Activated effector memory CD4-positive, alpha-beta T cell treated with Interleukin-2 at 50 U/mL for 16 hours (primary cell): Measurements from ENCODE around the gene COL5A2.

Source experiments
- DNase-seq: peaks from one replicate; pipeline ENCODE4 v3.0.0-alpha.2; 2020

The COL5A2 gene

DNA sequence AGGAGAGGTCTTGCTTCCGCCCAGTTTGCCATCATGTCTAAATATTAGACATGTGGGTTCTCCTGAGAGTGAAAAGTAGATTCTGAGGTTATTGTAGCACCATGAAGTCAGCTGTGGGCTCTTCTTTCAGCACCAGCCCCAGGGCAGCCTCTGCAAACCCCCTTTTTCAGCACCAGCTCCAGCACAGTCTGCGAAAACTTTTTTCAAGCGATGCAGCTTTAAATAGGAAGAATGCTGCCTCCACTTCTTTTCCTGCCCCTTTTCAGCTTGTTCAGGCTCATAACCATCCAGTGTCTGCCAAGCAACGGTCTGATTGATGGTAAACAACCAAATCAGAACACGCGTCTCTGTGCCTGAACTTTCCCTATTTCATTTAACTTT lies at the start of gene COL5A2:
TSS of gene COL5A2 (minus strand) at position 192 of the 381 bp plus-strand sequence. CDS start at position 35, 157 bp downstream.
- no peak for DNase-seq

DNA sequence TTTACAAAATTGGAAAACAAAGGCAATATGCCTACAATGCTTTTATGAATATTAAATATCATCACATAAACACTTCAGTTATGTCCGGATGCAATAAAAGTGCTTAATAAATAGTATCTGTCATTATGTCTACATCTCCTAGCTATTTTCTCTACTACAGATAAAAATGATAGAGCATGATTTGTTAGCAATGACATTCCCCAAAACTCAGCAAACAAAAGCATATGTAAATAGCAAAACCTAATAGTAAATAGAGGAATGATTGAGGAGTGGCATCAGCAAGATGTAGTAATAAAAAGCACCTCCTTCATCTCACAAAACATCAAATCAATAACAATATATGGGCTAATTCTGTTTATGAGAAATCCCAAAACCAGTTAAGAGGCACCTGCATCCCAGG lies 46.5 kb upstream of the COL5A2 start:
- no peak for DNase-seq

DNA sequence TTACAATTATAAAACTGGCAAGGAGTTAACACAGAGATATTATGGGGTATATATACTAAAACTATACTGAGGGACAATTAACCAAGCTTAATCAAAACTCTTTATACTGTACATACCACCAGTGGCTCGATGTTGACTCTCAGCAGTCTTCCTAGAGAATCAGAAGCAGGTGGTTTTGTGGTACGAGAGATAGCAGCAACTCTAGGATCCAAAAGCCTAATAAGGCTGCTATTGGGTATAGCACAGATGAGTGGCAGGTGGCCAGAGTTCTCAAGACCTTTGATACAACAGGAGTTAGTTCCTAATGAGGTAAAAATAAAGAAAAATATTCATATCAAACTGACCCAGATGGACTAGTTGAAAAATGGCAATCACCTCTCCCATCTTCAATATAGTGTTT lies 45.5 kb upstream of the COL5A2 start:
- DNase-seq, result no peak

DNA sequence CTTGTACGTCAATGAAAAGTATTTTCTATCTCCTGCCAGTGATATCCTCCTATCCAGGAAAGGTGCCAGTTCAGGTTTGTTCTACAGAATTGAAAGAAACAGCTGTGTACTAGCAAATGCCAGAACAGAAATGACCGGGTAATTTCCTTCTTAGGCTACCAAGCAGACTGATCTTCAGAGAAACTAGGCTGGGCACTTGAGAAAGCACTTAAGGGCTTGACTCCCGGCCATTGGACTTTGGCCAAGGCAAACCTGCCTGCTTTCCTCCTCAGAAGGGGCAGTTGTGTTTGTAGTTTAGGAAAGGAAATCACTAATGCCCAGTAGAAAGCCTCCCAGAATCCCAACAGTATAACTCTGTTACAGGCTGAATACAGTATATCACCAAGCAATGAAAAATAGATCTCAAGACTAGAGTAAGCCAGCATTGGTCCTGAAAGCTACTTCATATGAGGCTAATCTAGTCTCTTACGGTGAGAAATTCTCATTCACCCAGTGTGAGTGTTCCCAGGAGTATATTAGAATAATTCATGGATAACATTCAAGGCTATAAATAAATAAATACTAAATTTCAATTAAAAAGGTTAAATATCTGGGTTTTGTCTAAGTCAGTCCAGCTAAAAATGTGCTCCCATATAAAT lies 43.0 kb upstream of the COL5A2 start:
- DNase-seq, result no peak

DNA sequence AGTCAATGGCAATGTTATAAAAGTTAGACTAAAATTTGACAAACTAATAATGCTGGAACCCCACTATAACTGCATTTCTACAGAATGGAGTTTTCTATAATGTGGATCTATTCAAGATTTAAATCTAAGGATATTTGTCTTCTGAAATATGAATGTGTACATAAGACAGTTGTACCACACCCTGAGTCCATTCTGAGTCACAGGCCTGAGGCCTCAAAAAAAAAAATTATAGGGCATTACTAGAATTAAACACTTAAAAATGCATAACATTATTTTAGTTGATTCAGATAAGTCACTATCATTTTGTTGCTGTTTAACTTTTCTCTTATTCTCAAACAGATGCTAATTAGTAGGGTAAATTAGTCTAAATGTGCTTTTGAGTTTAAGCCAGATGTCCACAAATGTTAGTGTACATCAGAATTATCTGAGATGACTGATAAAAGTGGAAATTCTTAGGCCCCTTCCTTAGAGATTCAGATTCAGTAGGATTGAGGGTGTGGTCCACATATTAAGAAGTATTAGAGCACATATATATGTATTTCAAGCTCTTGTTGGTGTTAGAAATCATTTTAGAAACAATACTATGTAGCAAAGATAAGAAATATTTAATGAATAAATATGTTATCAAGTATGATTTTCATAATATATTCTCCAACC lies 42.4 kb upstream of the COL5A2 start:
- DNase-seq, result no peak

DNA sequence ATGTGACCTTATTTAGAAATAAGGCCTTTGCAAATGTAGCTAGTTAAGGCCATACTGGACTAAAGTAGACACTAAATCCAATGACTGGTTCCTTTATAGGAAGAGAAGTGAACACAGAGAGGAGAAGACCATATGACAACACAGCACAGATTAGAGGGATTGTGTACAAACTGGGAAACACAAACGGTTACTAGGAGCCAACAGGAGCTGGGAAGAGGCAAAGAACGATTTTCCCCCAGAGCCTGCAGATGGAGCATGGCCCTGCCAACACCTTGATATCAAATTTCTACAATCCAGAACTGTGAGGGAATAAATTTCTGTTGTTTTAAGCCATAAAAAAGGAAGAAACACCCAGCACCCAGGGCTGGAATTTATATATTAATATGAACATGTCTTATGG lies 38.7 kb upstream of the COL5A2 start:
- DNase-seq, result no peak

DNA sequence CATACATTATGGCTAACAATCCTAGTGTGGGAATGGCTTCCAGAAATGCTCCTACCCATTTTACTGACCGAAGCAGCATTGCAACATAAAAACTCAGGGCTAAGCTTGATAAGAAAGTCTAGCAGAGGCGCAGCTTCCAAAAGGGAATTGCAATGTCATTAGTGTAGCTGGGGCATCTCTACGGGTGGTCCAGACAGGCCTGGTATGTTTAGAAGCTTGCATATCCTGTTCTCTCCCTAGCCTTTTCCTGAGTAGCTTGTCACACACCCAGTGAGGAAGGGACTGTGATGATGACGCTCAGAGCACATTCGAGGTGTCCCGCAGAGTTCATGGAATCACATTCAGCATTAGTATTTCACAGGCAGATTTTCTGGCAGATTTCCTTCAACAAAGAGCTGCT lies 38.0 kb upstream of the COL5A2 start:
- DNase-seq, result no peak

DNA sequence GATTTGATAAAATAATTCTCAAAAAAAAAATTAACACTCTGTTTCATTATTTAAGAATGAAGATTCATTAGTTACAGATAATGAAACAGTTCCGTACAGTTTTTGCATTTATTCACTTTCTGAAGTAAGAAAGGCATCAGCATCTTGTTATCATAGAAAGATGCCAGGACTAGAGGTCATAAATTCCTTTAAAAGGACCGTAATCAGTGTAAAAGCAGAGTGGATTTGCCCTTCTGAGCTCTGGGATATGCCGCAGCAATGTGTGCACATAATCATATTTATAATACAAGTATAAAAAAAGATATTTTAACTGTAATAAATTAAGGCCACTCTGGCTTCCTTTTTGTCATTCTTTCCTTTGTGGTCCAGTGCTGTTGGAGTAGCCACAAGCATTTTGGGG lies 37.5 kb upstream of the COL5A2 start:
- DNase-seq, result no peak

DNA sequence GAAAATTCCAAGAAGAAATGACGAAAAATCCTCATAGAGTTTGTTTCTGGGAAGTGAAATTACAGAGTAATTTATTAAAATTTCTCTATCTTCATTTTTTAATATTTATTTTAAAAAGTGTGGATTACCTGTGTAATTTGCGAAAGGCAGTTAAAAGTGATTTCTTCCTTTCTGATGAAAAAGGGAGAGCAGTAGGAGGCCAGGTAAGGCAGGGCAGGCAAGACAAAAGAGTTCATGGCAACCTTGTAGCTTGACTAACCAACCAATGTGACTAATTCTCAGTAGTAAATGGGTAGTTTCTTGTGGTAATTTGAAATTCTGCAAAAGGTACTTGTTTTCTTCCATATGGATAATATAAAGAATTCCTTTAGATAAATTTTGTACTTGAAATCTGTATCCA lies 34.9 kb upstream of the COL5A2 start:
- no peak for DNase-seq

DNA sequence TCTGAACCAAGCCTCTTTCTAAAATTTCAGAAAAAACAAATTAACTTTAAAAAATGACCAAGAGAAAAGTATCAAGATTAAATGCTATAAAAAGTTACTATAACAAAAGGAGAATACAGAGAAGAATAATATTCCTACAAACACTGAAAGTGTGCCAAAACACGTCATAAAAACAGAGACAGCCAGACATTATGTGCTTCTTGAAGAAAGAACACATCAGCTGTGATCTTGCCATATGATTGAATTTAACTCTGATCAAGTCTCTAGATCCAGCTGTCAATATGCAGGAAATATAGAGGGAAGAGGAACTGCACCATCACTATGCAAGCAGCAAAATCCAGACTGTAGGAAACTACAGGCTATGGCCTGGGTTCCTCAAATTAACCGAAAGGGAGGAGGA lies 33.7 kb upstream of the COL5A2 start:
- no peak for DNase-seq

DNA sequence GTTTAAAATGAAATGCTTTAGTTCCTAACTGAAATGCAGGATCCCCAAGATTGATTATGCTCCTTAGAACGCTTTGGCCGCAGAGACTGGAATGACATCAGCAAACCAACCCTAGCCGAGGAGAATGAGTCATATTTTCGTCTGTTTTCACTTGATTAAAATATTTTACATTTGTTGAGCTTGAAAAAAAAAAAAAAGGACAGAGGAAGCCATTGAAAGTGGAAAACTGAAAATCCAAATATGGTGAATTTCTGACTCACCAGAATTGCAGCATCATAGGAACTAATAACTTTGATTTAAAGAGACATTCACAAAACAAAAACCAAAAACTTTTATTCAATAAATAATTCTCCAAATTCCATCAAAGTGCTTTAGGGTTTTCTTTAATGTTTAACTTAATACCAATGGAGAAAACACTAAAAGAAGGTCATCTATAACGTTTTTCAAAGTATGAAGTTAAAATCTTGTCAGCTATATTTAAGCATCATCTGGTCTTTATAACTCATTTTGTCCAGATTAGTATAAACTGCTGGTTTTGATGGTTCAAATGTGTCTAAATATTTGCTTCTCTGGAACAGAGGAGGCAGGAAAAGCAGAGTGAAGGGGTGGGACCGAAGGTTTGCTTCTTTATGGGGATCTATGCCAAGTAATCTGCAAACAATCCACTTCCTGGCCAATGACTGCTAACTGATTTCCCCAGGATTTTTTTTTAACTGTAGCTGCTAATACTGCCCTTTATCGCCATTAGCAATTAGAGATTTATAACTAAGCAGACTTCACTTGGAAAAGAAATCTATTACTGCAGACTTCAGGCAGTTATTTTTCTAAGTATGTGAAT lies 30.9 kb upstream of the COL5A2 start:
- DNase-seq, result no peak

DNA sequence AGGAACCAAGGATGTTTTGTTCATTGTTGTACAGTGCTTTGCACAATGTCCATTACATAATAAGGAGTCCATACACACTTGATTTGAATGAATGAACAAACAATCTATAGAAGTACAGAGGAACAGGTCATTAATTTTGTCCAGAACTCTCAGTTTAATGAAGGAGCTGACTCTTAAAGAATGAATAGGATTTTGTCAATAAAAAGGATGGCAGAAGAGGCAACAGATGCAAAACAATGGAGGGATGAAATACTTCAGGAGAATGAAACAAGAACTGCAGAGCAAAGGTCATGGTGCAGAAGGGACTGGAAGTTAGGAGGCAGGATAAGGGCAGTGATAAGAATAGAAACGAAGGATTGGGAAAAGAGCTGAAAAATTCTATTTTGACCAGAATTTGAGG lies 28.7 kb upstream of the COL5A2 start:
- no peak for DNase-seq

DNA sequence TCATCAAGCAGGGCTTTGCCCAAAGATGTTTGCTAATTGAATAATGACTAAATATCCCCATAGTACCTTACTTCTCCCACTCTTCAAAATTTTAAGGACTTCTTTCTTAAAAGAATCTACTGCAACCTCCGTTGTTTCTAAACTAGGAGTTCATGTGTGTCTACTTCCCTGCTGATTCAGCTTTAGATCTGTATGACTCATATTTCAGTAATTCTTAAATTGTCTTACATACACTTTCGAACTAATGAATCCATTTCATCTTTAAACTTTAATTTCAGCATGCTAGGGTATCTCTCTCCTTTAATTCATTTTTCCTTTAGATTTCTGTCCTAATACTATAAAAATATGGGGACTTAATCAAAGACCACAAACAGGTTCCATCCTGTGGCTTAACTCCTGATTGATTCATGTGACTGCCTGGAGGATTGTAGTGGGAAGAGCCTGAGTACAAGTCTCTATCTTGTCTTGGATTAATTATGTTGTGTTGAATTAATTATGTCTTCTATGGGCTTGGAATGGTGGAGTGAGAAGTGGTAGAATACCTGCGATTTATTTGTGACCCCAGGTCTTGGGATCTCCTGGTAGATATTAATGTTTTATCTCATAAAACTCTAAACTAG lies 24.9 kb upstream of the COL5A2 start:
- DNase-seq, result no peak

DNA sequence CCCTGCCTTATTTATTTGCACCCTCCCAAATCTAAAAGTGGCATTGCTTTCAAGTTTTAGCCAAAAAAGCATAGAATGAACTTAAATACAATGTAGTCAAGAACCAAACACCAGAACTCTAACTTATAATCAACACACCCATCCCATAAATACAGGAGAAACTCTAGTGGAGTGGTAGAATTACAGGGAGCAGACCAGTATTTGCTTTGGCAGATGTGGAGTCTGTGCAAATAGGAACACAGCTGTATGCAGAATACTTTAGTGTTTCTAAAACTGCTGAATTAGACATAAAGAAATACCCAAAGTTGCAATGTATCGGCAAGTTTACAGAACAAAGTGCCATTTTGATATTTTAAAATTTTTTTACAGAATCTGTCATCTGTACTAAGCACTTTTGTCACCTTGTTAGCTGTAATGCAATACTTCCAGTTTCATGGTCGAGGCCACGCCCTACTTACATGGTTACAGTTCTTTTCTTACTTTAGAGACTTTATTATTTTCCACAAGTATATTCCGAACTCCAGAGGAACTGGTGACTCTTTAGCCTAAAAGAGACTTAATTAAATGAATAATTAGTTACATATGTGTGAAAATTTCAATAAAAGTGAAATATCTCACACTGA lies 23.7 kb upstream of the COL5A2 start:
- DNase-seq, result no peak

DNA sequence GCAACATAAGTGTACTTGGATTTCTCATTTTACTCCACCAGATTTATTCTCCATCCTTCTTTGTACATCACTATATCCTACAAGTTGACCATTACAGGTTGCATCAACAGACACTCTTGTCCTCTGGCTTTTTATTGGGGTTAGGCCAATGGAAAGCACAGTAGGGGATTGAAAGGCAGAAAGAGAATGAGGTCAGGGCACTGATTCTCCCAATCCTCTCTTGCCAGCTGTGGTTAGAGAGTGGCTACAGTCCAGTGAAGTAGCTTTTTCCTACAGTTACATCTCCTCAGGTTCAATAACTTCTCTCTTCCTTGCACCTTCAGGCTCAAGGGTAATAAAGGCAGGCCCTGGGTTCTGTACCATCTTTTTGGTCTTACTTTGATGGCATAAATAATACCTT lies 20.2 kb upstream of the COL5A2 start:
- DNase-seq, result no peak

DNA sequence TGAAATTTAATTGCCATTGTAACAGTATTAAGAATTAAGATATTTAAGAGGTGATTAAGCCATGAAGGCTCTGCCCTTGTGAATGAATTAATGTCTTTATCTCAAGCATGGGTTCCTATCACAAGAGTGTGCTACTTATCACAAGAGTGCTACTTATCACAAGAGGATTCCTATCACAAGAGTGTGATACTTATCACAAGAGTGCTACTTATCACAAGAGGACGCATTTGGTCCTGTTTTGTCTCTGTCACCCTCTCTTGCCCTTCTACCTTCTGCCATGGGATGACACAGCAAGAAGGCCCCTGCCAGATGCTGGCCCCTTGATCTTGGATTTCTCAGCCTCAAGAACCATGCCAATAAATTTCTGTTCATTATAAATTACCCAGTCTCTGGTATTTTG lies 13.2 kb upstream of the COL5A2 start:
- DNase-seq, result no peak

DNA sequence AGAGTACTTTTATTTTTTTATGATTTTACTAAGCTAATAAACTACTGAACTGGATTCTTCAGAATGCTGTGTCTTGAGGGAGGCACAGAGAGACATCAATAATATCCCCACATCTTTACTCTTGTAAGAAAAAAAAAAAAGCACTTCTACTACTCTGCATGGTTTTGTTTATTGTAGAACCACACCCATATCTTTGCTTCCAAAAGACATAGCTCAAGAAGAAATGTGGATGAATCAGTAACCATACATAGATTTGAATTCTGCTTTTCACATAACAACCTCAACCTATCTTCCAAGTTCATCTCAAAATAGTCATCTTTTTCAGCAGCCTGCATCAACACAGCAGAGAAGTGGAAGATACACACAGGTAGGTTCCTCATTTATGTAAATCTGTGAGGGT lies 12.2 kb upstream of the COL5A2 start:
- DNase-seq, result no peak

DNA sequence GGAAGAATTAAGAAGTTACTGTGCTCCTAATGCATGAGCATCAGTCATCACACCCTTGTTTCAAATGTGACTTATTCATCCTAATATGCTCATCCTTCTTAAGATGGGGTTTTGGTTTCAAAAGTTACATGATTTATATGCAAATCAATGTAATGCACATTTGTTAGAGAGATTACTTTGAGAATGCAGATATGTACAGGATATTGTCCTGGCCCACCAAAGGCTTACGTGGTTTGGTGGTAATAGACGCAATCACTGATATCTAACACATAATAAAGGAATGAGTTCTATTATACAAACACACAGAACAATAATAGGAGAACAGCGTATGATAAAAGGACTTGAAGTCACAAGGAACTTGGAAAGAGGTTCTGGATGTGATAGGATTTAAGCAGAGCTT lies 11.1 kb upstream of the COL5A2 start:
- DNase-seq, result no peak

DNA sequence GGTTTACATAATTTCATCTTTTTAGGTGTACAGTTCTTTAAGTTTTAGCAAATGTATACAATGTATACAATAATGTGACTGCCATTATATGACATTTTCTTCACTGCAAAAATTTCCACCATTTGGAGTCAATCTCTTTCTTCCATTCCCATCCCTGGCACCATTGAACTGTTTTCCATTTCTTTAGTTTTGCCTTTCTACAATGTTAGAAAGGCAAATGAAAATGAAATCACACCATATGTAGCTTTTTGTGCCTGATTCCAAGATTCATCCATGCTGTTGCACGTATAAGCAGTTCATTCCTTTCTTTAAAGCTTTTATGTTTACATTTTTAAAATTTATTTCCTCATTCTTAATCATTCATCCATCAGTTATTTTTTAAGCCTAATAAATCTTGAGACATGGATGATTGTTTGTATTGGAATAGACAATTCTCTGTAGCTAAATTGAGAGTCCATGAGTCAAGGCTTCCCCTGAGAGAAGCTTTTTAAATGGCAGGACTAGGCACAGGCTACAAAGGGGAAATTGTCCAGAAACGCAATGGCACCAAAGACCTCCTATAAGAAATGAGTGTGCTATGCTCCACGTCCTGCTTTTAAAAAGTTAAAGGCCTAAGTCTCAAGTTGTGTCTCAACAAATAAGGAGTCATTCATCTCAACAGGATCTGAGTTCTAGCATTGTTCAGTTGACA lies 8.7 kb upstream of the COL5A2 start:
- no peak for DNase-seq

DNA sequence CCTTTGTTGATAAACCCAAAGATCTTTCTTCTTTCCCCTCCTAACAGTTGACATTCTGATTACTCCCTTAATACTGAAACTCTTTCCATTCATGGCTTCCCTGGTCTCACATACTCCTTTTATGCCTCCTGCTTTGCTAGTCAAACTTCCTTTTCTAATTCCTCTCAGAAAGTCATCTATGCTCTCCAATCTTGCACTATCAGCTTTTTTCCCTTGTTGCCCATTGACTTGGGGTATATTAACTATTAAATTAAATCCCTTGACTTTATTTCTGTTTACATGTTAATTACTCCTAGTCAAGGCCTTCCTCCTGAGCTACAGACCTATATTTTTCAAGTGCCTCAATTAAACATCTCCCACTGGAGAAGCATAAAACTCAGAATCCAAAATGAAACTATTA lies 3.6 kb upstream of the COL5A2 start:
- DNase-seq, result no peak

DNA sequence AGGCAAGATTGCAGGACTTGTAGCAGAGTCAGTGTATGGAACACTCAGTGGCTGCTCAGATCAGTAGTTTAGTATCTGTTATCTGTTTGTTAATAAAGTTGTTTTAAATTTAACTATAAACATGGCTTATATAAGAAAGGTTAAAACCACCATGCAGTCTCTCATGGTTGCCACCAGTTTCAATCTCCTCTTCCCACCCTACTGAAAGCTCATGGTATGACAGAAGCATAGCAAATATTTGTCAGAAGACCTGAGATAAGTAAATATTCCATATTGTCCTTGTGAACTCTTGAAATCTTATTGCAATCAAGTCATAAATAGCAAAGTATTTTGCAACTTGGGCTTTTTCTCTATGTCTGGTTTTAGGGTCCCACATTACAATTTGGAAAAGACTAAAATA lies 2.1 kb upstream of the COL5A2 start:
- DNase-seq, result no peak

DNA sequence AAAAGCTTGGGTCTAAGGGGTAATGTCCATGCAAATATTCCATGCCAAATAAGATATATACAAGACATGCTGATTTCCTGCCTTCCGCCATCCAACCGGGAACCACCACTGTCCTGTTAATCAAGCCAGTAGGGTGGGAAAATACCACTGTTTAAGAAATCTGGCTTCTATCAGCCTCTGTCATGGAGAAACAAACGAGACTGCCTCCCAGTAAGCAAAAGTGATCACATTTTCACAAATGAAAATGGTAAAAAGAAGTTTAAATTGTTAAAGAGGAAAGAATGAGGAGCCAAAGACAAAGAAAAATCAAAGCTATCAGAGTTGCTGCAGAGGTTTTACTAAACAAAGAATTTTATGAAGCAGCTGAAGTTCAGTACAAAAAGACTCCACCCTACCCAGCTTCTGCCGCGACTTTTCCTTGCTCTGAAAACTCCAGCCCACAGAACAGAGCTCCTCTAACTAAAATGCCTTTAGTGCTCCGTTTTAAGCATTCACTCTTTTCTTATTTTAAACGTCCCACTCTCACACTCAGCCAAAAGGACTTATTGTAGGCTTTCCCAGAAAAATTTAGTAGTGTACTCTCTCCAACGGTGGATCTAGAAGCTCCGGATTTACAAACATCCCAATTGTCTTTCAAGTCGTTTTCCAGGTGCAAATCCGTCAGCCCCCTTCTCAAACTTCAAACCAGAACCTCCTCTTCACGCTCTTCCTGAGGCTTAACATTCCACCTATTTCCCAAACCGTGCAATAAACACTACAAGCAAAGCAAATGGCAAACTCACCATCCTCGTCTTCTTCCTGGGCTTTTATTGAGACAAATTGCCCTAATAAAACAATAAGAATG lies 613 bp downstream of the COL5A2 start:
- no peak for DNase-seq
